ENCODE measurements around the gene RTN4RL1. TPM values are rescaled to one million over a fixed set of nuclear protein-coding genes. Genes with fewer than 3 reads are reported as not detected.

RTN4RL1 gene
- total RNA-seq, 6 donors from 2014 or later: 5.1 to 7.3 (median 6.2) TPM

DNA sequence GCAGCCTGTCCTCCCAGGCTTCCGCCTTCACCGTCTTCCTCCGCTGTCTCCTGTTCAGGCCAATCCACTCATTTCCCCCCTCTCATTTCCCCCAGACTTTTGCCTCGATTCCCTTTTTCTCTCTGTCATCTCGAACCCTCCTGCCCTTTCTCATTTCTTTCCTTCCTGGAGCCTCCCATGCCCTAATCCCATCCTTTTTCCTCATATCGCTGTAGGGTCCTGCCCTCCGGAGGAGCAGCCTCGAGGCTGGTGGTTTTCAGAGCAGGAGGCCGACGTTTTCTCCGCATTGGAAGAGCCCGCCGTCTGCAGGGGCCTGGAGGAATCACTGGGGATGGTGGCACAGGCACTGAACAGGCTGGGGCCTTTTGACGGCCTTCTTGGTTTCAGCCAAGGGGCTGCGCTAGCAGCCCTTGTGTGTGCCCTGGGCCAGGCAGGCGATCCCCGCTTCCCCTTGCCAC is 17.3 kb upstream of the RTN4RL1 start:
- DNase-seq (no peak), ATAC-seq (ENCODE audit: low FRiP score in 2 of 2) (peak in 1 of 2 donors; percentile 1)
- WGBS, 2 donors: 19 to 21% methylated on average over 17 of the region's 17 CpGs
- no peaks in the 10 kb centered on the region for H3K9me3 ChIP-seq
- peak overlapping the region; percentile 90 to 94 (median 92) for H3K27ac ChIP-seq
- peaks cover 10 to 24% (median 21%) of the 10 kb centered on the region in 4 donors for H3K4me1 ChIP-seq
- peak overlapping the region; percentile 61 to 90 (median 83) for H3K4me3 ChIP-seq
- TF ChIP-seq POLR2AphosphoS5 (IDR thresholded peaks at IDR 0.05) (no peak), POLR2A (IDR thresholded peaks at IDR 0.05) (no peak), CTCF (IDR thresholded peaks at IDR 0.05) (no peak), EP300 (IDR thresholded peaks at IDR 0.05) (no peak)
- H3K27me3 ChIP-seq: no peaks in the 10 kb centered on the region
- H3K36me3 ChIP-seq: peaks cover 2 to 29% (median 18%) of the 10 kb centered on the region in 4 donors

DNA sequence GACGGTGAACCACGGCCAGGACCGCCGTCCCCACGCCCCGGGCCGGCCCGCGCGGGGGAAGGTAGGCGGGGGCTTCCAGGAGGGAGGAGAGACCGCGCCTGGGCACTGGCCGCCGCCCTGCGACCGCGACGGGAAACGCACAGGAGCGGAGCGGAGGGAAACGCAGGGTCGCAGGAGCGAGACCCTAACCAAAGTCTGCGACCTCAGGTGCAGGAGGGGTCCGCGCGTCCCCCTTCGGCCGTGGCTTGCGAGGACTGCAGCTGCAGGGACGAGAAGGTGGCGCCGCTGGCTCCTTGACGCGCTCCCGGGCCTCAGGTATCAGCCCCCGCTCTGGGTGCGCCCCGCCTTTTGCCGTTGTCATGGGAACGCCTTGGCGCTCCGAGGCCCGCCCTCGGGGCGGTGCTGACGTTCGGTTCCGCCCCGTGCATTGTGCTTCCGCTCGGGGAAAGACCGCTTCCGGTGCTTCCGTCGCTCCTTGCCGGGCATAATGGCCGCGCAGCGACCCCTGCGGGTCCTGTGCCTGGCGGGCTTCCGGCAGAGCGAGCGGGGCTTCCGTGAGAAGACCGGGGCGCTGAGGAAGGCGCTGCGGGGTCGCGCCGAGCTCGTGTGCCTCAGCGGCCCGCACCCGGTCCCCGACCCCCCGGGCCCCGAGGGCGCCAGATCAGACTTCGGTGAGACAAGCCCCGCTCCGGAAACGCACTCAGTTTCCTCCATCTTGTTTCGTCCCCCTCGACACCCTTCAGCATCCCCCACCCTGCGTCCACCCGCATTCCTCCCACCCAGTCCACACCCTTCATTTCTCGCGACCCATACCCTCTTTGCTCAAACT is 16.6 kb upstream of the RTN4RL1 start, which contains the start of gene OVCA2:
OVCA2 (plus strand) TSS at position 462 of the 829 bp plus-strand sequence; CDS start at position 488, 26 bp downstream.
- TF ChIP-seq POLR2AphosphoS5 (IDR thresholded peaks at IDR 0.05) (peak; percentile 81 to 91), POLR2A (IDR thresholded peaks at IDR 0.05) (peak in 3 of 4 donors; percentile 24 to 81 (median 76)), EP300 (IDR thresholded peaks at IDR 0.05) (no peak), CTCF (IDR thresholded peaks at IDR 0.05) (peak; percentile 15 to 78 (median 56))
- Histone ChIP-seq H3K4me1 (peaks cover 10 to 24% (median 21%) of the 10 kb centered on the region in 4 donors), H3K4me3 (peak within 1 kb of the TSS; percentile 61 to 90 (median 83)), H3K36me3 (peaks cover 2 to 36% (median 24%) of the 10 kb centered on the region in 4 donors), H3K27me3 (no peaks in the 10 kb centered on the region), H3K9me3 (no peaks in the 10 kb centered on the region), H3K27ac (peak within 1 kb of the TSS; percentile 90 to 94 (median 92))
- WGBS, 2 donors: 0 to 1% methylated on average over 8 to 45 of the region's 93 CpGs
- ATAC-seq (ENCODE audit: low FRiP score in 2 of 2) (peak; percentile 96), DNase-seq (peak; percentile 96 to 98)

DNA sequence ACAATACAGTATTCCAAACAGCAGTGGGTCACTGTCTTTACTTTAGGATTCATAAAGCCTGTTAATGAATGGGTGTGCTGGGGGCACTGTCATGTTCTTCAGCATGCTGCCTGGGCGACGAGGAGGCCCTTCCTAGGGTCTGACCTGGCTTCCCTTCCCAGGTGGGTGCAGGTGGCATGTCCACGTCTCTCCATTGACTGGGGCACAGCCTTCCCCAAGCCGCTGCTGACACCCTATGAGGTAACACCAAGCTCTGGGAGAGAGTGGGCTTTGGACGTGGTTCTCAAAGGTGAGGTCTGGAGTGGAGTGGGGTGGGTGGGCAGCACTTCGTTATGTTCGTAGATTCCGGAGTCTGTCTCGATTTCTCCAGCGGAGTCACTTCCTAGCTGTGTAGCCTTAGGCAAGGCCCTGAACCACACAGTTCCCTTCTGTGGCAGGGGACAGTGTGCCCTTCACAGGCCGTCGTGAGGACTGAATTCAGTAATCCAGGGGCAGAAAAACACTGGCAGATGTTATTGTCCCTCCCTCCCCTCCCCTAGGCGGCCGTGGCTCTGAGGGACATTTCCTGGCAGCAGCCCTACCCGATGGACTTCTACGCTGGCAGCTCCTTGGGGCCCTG is 15.9 kb upstream of the RTN4RL1 start:
- DNase-seq: no peak
- Histone ChIP-seq H3K36me3 (peaks cover 2 to 43% (median 32%) of the 10 kb centered on the region in 4 donors), H3K27ac (peak overlapping the region; percentile 90 to 94 (median 92)), H3K4me1 (peaks cover 10 to 24% (median 21%) of the 10 kb centered on the region in 4 donors), H3K9me3 (no peaks in the 10 kb centered on the region), H3K4me3 (peak overlapping the region; percentile 61 to 90 (median 83)), H3K27me3 (no peaks in the 10 kb centered on the region)
- WGBS, 2 donors: 42 to 47% methylated on average over 14 to 16 of the region's 16 CpGs
- TF ChIP-seq CTCF (IDR thresholded peaks at IDR 0.05) (no peak), EP300 (IDR thresholded peaks at IDR 0.05) (no peak), POLR2A (IDR thresholded peaks at IDR 0.05) (no peak)
- no peak for ATAC-seq (ENCODE audit: low FRiP score in 2 of 2)

DNA sequence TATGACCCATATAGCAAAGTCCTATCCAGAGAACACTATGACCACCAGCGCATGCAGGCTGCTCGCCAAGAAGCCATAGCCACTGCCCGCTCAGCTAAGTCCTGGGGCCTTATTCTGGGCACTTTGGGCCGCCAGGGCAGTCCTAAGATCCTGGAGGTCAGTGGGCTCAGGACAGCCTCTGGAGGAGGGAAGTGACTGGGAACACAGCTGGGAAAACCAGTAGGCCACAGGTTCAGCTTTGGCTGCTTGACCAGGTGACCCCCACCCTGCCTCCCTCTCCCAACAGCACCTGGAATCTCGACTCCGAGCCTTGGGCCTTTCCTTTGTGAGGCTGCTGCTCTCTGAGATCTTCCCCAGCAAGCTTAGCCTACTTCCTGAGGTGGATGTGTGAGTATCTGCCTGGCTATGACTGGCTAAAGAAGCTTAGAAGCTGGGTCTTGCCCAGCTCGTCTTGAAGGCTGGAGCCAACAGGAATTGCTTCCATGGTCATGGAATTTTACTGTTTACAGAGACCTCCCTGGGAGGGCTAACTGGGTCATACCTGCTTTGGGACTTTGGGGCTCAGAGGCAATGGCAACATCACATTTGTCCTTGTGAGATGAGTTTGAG is 15.2 kb upstream of the RTN4RL1 start:
- 88 to 92% methylated on average over 5 to 7 of the region's 7 CpGs for WGBS, 2 donors
- H3K27ac ChIP-seq: no peak overlapping the region

More for the DNA sequence above, 15.2 kb upstream of the RTN4RL1 start:
- Histone ChIP-seq H3K9me3 (no peaks in the 10 kb centered on the region), H3K4me3 (no peak overlapping the region), H3K4me1 (peaks cover 10 to 24% (median 21%) of the 10 kb centered on the region in 4 donors), H3K36me3 (peaks cover 2 to 48% (median 37%) of the 10 kb centered on the region in 4 donors), H3K27me3 (no peaks in the 10 kb centered on the region)
- ATAC-seq (ENCODE audit: low FRiP score in 2 of 2) (no peak), DNase-seq (no peak)
- no peak for TF ChIP-seq POLR2A (IDR thresholded peaks at IDR 0.05)
- TF ChIP-seq POLR2AphosphoS5 (IDR thresholded peaks at IDR 0.05): no peak
- no peak for TF ChIP-seq EP300 (IDR thresholded peaks at IDR 0.05)
- TF ChIP-seq CTCF (IDR thresholded peaks at IDR 0.05): no peak
